DOHH2 (cell line): ENCODE results near the gene PIP4K2C.

ENCODE experiments used
- H3F3A ChIP-seq: fragments of 200-600 bp; sonication (generic), shearing (Covaris generic); 2 replicates; pipeline ENCODE4 v1.6.0; 2016; ENCODE audit warnings: antibody characterized with exemption, mild to moderate bottlenecking; ENCODE audit not compliant: control insufficient read depth, insufficient read depth
- H3K27ac ChIP-seq: fragments of 200-600 bp; sonication (generic); 2 replicates; pipeline ENCODE4 v1.5.1; 2014; ENCODE audit warnings: low read depth, mild to moderate bottlenecking, low read length, moderate library complexity
- H3K27me3 ChIP-seq: fragments of 200-600 bp; sonication (generic); 2 replicates; pipeline ENCODE4 v1.6.1; 2014; ENCODE audit warnings: mild to moderate bottlenecking, low read length, mixed read lengths; ENCODE audit not compliant: control insufficient read depth
- H3K36me3 ChIP-seq: fragments of 200-600 bp; sonication (generic); 2 replicates; pipeline ENCODE4 v1.6.1; 2014; ENCODE audit warnings: mild to moderate bottlenecking, low read length, moderate library complexity, mixed read lengths; ENCODE audit not compliant: control insufficient read depth
- H3K4me1 ChIP-seq: fragments of 200-600 bp; sonication (generic); 2 replicates; pipeline ENCODE4 v1.6.1; 2014; ENCODE audit warnings: mild to moderate bottlenecking, low read length, mixed read lengths; ENCODE audit not compliant: control insufficient read depth
- H3K4me2 ChIP-seq: fragments of 200-600 bp; sonication (generic); 2 replicates; pipeline ENCODE4 v1.6.0; 2014; ENCODE audit warnings: mild to moderate bottlenecking, low read length, moderate library complexity
- H3K4me3 ChIP-seq: fragments of 200-600 bp; sonication (generic); 2 replicates; pipeline ENCODE4 v1.5.1; 2014; ENCODE audit warnings: mild to moderate bottlenecking, low read length, mixed read lengths
- H3K79me2 ChIP-seq: fragments of 200-600 bp; sonication (generic); 2 replicates; pipeline ENCODE4 v1.6.1; 2014; ENCODE audit warnings: mild to moderate bottlenecking, low read length, mixed read lengths; ENCODE audit not compliant: control insufficient read depth
- H3K9me2 ChIP-seq: fragments of 200-600 bp; sonication (generic); replicated peaks from 2 replicates; pipeline ENCODE4 v1.6.1; 2014; ENCODE audit warnings: mild to moderate bottlenecking, low read length, mixed read lengths; ENCODE audit not compliant: control insufficient read depth
- H3K9me3 ChIP-seq: fragments of 200-600 bp; sonication (generic); 2 replicates; pipeline ENCODE4 v1.6.1; 2014; ENCODE audit warnings: antibody characterized with exemption, low read length, mixed read lengths; ENCODE audit not compliant: control insufficient read depth, insufficient read depth
- H4K20me1 ChIP-seq: fragments of 200-600 bp; sonication (generic); 2 replicates; pipeline ENCODE4 v1.6.0; 2014; ENCODE audit warnings: low read depth, mild to moderate bottlenecking, antibody characterized with exemption, low read length, moderate library complexity; ENCODE audit not compliant: control insufficient read depth, insufficient read depth
- CTCF ChIP-seq: fragments of 200-600 bp; sonication (generic); IDR thresholded peaks from one replicate; pipeline ENCODE4 v1.5.1; 2014; ENCODE audit warnings: antibody characterized with exemption, mild to moderate bottlenecking, low read depth, low read length; ENCODE audit not compliant: poor library complexity, severe bottlenecking
- EZH2phosphoT487 ChIP-seq: fragments of 200-600 bp; sonication (generic); IDR thresholded peaks from 2 replicates; pipeline ENCODE4 v1.6.1; 2017; ENCODE audit warnings: borderline replicate concordance, mild to moderate bottlenecking, antibody characterized with exemption, low read length, moderate library complexity, mixed read lengths

Gene PIP4K2C

GRCh38 chr12:57623811-57624390 lies 32.9 kb downstream of the PIP4K2C start:
- H3K9me3 ChIP-seq: no peaks in the 10 kb centered on the region
- no peaks in the 10 kb centered on the region for H3K79me2 ChIP-seq
- no peaks in the 10 kb centered on the region for H3F3A ChIP-seq
- peaks cover 95% of the 10 kb centered on the region for H3K27me3 ChIP-seq
- no peak overlapping the region for H3K4me3 ChIP-seq
- H3K4me2 ChIP-seq: no peak overlapping the region
- H3K9me2 ChIP-seq: no peaks in the 10 kb centered on the region
- TF ChIP-seq EZH2phosphoT487: no peak
- no peak for TF ChIP-seq CTCF
- H3K27ac ChIP-seq: no peak overlapping the region
- H3K4me1 ChIP-seq: no peaks in the 10 kb centered on the region
- peaks cover 3% of the 10 kb centered on the region; the same call in 1 of the 2 replicates for H4K20me1 ChIP-seq
- no peaks in the 10 kb centered on the region for H3K36me3 ChIP-seq

DNA sequence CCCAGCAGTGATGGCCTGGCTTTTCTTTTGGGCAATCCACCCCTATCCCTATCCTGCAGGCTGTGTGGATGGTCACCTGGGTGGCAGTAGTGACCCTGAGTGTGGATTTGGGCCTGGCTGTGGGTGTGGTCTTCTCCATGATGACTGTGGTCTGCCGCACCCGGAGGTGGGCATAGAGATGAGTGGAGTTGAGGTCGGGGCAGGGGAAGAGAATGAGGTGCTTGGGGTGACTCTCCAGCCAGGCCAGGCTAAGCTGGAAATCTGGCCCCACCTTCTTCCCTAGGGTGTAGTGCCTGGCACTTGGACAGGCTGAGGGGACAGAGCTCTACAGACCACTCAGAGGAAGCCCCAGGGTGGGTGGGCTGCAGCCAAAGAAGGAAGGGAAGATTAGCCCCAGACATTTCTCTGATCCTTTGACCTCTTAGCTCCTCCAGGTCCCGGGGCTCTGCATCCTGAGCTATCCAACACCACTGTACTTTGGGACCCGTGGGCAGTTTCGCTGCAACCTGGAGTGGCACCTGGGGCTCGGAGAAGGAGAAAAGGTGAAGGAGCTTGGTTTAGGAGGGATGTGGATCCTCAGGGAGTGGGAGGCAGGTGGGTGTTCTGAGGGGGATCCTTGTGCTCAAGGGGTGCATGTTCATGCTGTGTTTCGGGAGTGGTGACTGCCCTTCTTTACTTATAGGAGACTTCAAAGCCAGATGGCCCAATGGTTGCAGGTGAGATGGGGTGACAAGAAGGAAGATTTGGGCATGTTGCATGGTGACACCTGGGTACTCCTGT lies 33.6 kb downstream of the PIP4K2C start:
- TF ChIP-seq EZH2phosphoT487 (no peak), CTCF (no peak)
- H3K27me3 ChIP-seq: peaks cover 95% of the 10 kb centered on the region
- 0 out of 2 replicates have a peak, but pooled peaks cover 2% of the 10 kb centered on the region for H3F3A ChIP-seq
- H3K9me2 ChIP-seq: no peaks in the 10 kb centered on the region
- peaks cover 3% of the 10 kb centered on the region; the same call in 1 of the 2 replicates for H4K20me1 ChIP-seq
- no peaks in the 10 kb centered on the region for H3K4me1 ChIP-seq
- no peak overlapping the region for H3K4me2 ChIP-seq
- no peaks in the 10 kb centered on the region for H3K9me3 ChIP-seq
- no peaks in the 10 kb centered on the region for H3K79me2 ChIP-seq
- no peak overlapping the region for H3K4me3 ChIP-seq
- H3K27ac ChIP-seq: no peak overlapping the region
- H3K36me3 ChIP-seq: no peaks in the 10 kb centered on the region

DNA sequence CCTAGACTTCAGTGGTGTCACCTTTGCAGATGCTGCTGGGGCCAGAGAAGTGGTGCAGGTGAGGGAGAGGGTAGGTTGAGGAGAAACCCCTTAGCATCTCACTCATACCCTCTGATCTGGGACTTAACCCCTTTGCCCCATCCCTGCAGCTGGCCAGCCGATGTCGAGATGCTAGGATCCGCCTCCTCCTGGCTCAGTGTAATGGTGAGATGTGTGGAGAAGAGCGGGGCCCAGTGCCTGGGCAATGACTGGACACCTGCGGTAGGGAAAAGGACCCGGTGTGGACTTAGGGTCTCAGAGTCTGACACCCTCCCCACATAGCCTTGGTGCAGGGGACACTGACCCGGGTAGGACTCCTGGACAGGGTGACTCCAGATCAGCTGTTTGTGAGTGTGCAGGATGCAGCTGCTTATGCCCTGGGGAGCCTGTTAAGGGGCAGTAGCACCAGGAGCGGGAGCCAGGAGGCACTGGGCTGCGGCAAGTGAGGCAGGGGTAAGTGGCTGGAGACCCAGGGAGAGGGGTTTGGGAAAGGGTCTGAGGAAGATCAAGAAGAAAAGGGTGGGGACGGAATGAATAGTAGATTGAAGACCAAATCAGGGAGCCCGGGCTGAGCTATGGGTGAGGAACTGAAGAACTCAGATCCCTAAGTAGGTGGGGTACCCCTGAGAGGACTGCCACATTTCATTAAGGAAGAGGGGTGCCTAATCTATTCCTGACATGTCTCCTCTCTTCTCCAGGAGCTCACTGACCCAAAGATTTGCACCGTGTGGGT lies 34.5 kb downstream of the PIP4K2C start:
- Histone ChIP-seq H3K27me3 (peaks cover 95% of the 10 kb centered on the region), H3F3A (0 out of 2 replicates have a peak, but pooled peaks cover 2% of the 10 kb centered on the region), H4K20me1 (no peaks in the 10 kb centered on the region), H3K9me3 (no peaks in the 10 kb centered on the region), H3K36me3 (no peaks in the 10 kb centered on the region), H3K4me1 (no peaks in the 10 kb centered on the region), H3K27ac (no peak overlapping the region), H3K4me3 (no peak overlapping the region), H3K79me2 (no peaks in the 10 kb centered on the region), H3K4me2 (no peak overlapping the region), H3K9me2 (no peaks in the 10 kb centered on the region)
- TF ChIP-seq EZH2phosphoT487 (no peak), CTCF (no peak)
